Astrocyte (in vitro differentiated cells and primary cell): Measurements from ENCODE around the gene DFFA. TPM values are rescaled to one million over a fixed set of nuclear protein-coding genes. Genes with fewer than 3 reads are reported as not detected.
"Not testable (repeated sequence)": the region's sequence is repeated elsewhere in the genome, so short reads cannot be mapped to it uniquely, and the experiment has no call there.

ENCODE experiments used
- DNase-seq: peaks from one replicate; pipeline ENCODE4 v3.0.0-alpha.2; 2010; ENCODE audit warnings: low read depth
- FAIRE-seq: peaks from 2 replicates; lab custom pipeline; 2011; peaks lifted over from hg19 to GRCh38; lab: Jason Lieb, UNC
- H2AFZ ChIP-seq: 2 replicates; pipeline ENCODE4 v1.6.0; 2012; ENCODE audit warnings: low read depth, low read length, inconsistent platforms
- H3K27ac ChIP-seq: 2 replicates; pipeline ENCODE4 v1.5.1; 2011; ENCODE audit warnings: low read depth, low read length, inconsistent platforms
- H3K27me3 ChIP-seq: 2 replicates; pipeline ENCODE4 v1.6.0; 2011; ENCODE audit warnings: low read length, inconsistent platforms; ENCODE audit not compliant: insufficient read depth
- H3K36me3 ChIP-seq: 2 replicates; pipeline ENCODE4 v1.5.1; 2011; ENCODE audit warnings: low read length, inconsistent platforms; ENCODE audit not compliant: insufficient read depth
- H3K4me1 ChIP-seq: 2 replicates; pipeline ENCODE4 v1.5.1; 2011; ENCODE audit warnings: low read length, inconsistent platforms; ENCODE audit not compliant: insufficient read depth
- H3K4me2 ChIP-seq: 2 replicates; pipeline ENCODE4 v1.6.0; 2012; ENCODE audit warnings: low read length, inconsistent platforms
- H3K4me3 ChIP-seq: 2 replicates; pipeline ENCODE4 v1.5.1; 2011; ENCODE audit warnings: low read depth, mild to moderate bottlenecking, low read length, inconsistent platforms; ENCODE audit not compliant: insufficient read depth
- H3K79me2 ChIP-seq: 2 replicates; pipeline ENCODE4 v1.6.0; 2012; ENCODE audit warnings: mild to moderate bottlenecking, low read length, inconsistent platforms; ENCODE audit not compliant: insufficient read depth
- H3K9ac ChIP-seq: 2 replicates; pipeline ENCODE4 v1.6.0; 2012; ENCODE audit warnings: mild to moderate bottlenecking, low read length, inconsistent platforms
- H3K9me3 ChIP-seq: 2 replicates; pipeline ENCODE4 v1.5.1; 2012; ENCODE audit warnings: low read depth, mild to moderate bottlenecking, low read length, inconsistent platforms; ENCODE audit not compliant: insufficient read depth
- H4K20me1 ChIP-seq: 2 replicates; pipeline ENCODE4 v1.6.0; 2012; ENCODE audit warnings: low read length, inconsistent platforms; ENCODE audit not compliant: insufficient read depth
- H3K27ac Mint-ChIP-seq: one replicate; pipeline ENCODE4 v1.8.0; 2021; ENCODE audit warnings: mild to moderate bottlenecking, mixed read lengths; ENCODE audit not compliant: unreplicated experiment
- H3K27me3 Mint-ChIP-seq: one replicate; pipeline ENCODE4 v1.8.0; 2021; ENCODE audit warnings: low read depth, mixed read lengths; ENCODE audit not compliant: unreplicated experiment
- H3K36me3 Mint-ChIP-seq: one replicate; pipeline ENCODE4 v1.8.0; 2021; ENCODE audit warnings: low read depth, mixed read lengths; ENCODE audit not compliant: unreplicated experiment
- H3K4me1 Mint-ChIP-seq: one replicate; pipeline ENCODE4 v1.8.0; 2021; ENCODE audit warnings: low read depth, mixed read lengths; ENCODE audit not compliant: unreplicated experiment
- H3K4me3 Mint-ChIP-seq: one replicate; pipeline ENCODE4 v1.8.0; 2021; ENCODE audit warnings: mild to moderate bottlenecking, moderate library complexity, mixed read lengths; ENCODE audit not compliant: unreplicated experiment
- H3K9me3 Mint-ChIP-seq: one replicate; pipeline ENCODE4 v1.8.0; 2021; ENCODE audit warnings: mild to moderate bottlenecking, mixed read lengths; ENCODE audit not compliant: unreplicated experiment
- CTCF ChIP-seq: IDR thresholded peaks from 2 replicates; pipeline ENCODE4 v1.5.1; 2011; ENCODE audit warnings: low read depth, mild to moderate bottlenecking, inconsistent platforms, low read length, moderate library complexity; ENCODE audit not compliant: insufficient read depth
- EZH2 ChIP-seq: IDR thresholded peaks from 2 replicates; pipeline ENCODE4 v1.6.1; 2012; ENCODE audit warnings: mild to moderate bottlenecking, low read length, inconsistent platforms; ENCODE audit not compliant: insufficient read depth
- total RNA-seq: library from RNA; stranded (reverse); gene quantifications from 2 replicates; pipeline ENCODE4 v1.2.1, GENCODE V29; 2021

The DFFA gene
- total RNA-seq, 1 donor from 2014 or later, result 58.2 TPM

- FAIRE-seq, H3K4me1 Mint-ChIP-seq, H3K36me3 Mint-ChIP-seq, H3K27me3 Mint-ChIP-seq, H3K27ac Mint-ChIP-seq, H3K79me2 ChIP-seq, H3K4me1 ChIP-seq, H3K36me3 ChIP-seq, H3K9ac ChIP-seq, H3K4me3 ChIP-seq, DNase-seq, H2AFZ ChIP-seq, H3K9me3 ChIP-seq, H3K9me3 Mint-ChIP-seq, H3K4me2 ChIP-seq, H3K27me3 ChIP-seq, H3K4me3 Mint-ChIP-seq, H4K20me1 ChIP-seq, H3K27ac ChIP-seq: not testable (repeated sequence)
Observed at GRCh38 chr1:10425826-10426534, 46.3 kb downstream of the DFFA start.

GRCh38 chr1:10424651-10425050, 47.7 kb downstream of the DFFA start:
- Histone ChIP-seq H3K4me1 (peaks cover under 1% of the 10 kb centered on the region), H3K27ac (no peak overlapping the region), H3K36me3 (peaks cover 6% of the 10 kb centered on the region), H3K4me3 (no peak overlapping the region), H3K27me3 (no peaks in the 10 kb centered on the region), H3K9ac (no peak overlapping the region), H3K9me3 (no peaks in the 10 kb centered on the region), H2AFZ (no peak overlapping the region), H4K20me1 (no peaks in the 10 kb centered on the region), H3K4me2 (no peak overlapping the region), H3K79me2 (no peaks in the 10 kb centered on the region)
- DNase-seq (no peak), FAIRE-seq (no peak)
- H3K27ac Mint-ChIP-seq, result no peak overlapping the region
- no peaks in the 10 kb centered on the region for H3K9me3 Mint-ChIP-seq
- H3K27me3 Mint-ChIP-seq, result no peaks in the 10 kb centered on the region
- TF ChIP-seq EZH2 (no peak), CTCF (no peak)
- H3K36me3 Mint-ChIP-seq, result peaks cover 3% of the 10 kb centered on the region
- no peaks in the 10 kb centered on the region for H3K4me1 Mint-ChIP-seq
- H3K4me3 Mint-ChIP-seq, result no peak overlapping the region

- no peak overlapping the region for H3K27ac Mint-ChIP-seq
- no peak overlapping the region for H3K27ac ChIP-seq
Observed at GRCh38 chr1:10424034-10424433, 48.3 kb downstream of the DFFA start.

More at GRCh38 chr1:10424034-10424433, 48.3 kb downstream of the DFFA start:
- Mint-ChIP-seq H3K36me3 (peaks cover 6% of the 10 kb centered on the region), H3K4me3 (no peak overlapping the region), H3K9me3 (no peaks in the 10 kb centered on the region), H3K27me3 (no peaks in the 10 kb centered on the region), H3K4me1 (no peaks in the 10 kb centered on the region)
- H2AFZ ChIP-seq, result no peak overlapping the region
- FAIRE-seq, result no peak
- H3K79me2 ChIP-seq, result no peaks in the 10 kb centered on the region
- H3K36me3 ChIP-seq, result peaks cover 10% of the 10 kb centered on the region
- no peaks in the 10 kb centered on the region for H3K27me3 ChIP-seq
- H3K4me3 ChIP-seq, result no peak overlapping the region
- no peak for TF ChIP-seq CTCF
- TF ChIP-seq EZH2, result no peak
- no peak for DNase-seq
- H3K9ac ChIP-seq, result no peak overlapping the region
- H4K20me1 ChIP-seq, result no peaks in the 10 kb centered on the region
- H3K4me1 ChIP-seq, result no peaks in the 10 kb centered on the region
- no peaks in the 10 kb centered on the region for H3K9me3 ChIP-seq
- no peak overlapping the region for H3K4me2 ChIP-seq
